Measurements from ENCODE around the gene CCNL1. TPM values are rescaled to one million over a fixed set of nuclear protein-coding genes. Genes with fewer than 3 reads are reported as not detected.
A peak's percentile ranks its signal among the peaks of the same experiment; 100 is the strongest.
"Not testable (repeated sequence)": the region's sequence is repeated elsewhere in the genome, so short reads cannot be mapped to it uniquely, and the experiment has no call there.

Gene CCNL1
- total RNA-seq, 3 donors from 2014 or later: 127 to 146 (median 133) TPM

DNA sequence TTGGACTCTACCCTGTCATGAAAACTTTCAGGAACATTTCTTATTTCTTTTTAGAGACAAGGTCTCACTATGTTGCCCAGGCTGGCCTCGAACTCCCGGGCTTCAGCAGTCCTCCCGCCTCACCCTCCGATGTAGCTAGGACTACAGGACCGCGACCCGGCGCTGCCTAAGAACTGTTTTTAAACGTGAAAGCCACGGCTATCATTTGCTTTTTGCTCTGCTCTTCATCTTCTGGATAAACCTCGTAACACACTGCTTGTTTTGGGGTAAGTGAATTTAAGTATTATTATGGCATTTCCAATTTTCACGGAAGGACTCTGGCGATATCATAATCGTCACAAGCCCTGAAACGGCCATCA lies 14.3 kb upstream of the CCNL1 start:
- ATAC-seq (peak; percentile 16), DNase-seq (peak; percentile 61 to 68 (median 64))
- Histone ChIP-seq H3K4me1 (ENCODE audit: low read depth) (peaks cover 16% of the 10 kb centered on the region), H3K9me3 (peaks cover 4% of the 10 kb centered on the region), H3K36me3 (ENCODE audit: low read depth) (peaks cover 5% of the 10 kb centered on the region), H3K4me3 (peak overlapping the region; percentile 32)
- no peak for TF ChIP-seq CTCF (IDR thresholded peaks at IDR 0.05)
- intact Hi-C loops (cut with DNase I, micrococcal nuclease): no loop called here

DNA sequence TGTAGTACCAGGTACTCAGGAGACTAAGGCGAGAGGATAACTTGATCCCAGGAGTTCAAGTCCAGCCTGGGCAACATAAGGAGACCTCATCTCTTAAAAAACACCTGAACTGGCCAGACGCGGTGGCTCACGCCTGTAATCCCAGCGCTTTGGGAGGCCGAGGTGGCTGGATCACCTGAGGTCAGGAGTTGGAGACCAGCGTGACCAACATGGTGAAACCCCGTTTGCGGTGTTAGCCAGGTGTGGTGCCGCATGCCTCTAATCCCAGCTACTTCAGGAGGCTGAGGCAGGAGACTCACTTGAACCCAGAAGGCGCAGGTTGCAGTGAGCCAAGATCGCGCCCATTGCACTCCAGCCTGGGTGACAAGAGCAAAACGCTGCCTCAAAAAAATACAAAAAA lies 13.4 kb upstream of the CCNL1 start:
- H3K9me3 ChIP-seq; H3K4me3 ChIP-seq; H3K36me3 ChIP-seq (ENCODE audit: low read depth); intact Hi-C loops (cut with DNase I, micrococcal nuclease); ATAC-seq: not testable (repeated sequence)
- peak in 1 of 3 donors; percentile 50 for DNase-seq
- peaks cover 16% of the 10 kb centered on the region for H3K4me1 ChIP-seq (ENCODE audit: low read depth)

- peaks cover 16% of the 10 kb centered on the region for H3K4me1 ChIP-seq (ENCODE audit: low read depth)
- no peak overlapping the region for H3K4me3 ChIP-seq
- no peak for ATAC-seq
- peaks cover 5% of the 10 kb centered on the region for H3K36me3 ChIP-seq (ENCODE audit: low read depth)
- no peaks in the 10 kb centered on the region for H3K9me3 ChIP-seq
- intact Hi-C loops (cut with DNase I, micrococcal nuclease): no loop called here
- DNase-seq: no peak
- TF ChIP-seq CTCF (IDR thresholded peaks at IDR 0.05): no peak
Measured at GRCh38 chr3:157172746-157173145, 12.8 kb upstream of the CCNL1 start.

GRCh38 chr3:157170861-157171260 lies 10.9 kb upstream of the CCNL1 start:
- no peak for ATAC-seq
- TF ChIP-seq CTCF (IDR thresholded peaks at IDR 0.05): no peak
- Histone ChIP-seq H3K9me3 (no peaks in the 10 kb centered on the region), H3K4me3 (no peak overlapping the region), H3K36me3 (ENCODE audit: low read depth) (peaks cover 5% of the 10 kb centered on the region), H3K4me1 (ENCODE audit: low read depth) (peaks cover 21% of the 10 kb centered on the region)
- DNase-seq: no peak
- intact Hi-C loops (cut with DNase I, micrococcal nuclease): no loop called here

- Histone ChIP-seq H3K36me3 (ENCODE audit: low read depth) (no peaks in the 10 kb centered on the region), H3K4me3 (no peak overlapping the region), H3K9me3 (no peaks in the 10 kb centered on the region), H3K4me1 (ENCODE audit: low read depth) (peaks cover 13% of the 10 kb centered on the region)
- intact Hi-C loops (cut with DNase I, micrococcal nuclease): no loop called here
- no peak for DNase-seq
- TF ChIP-seq CTCF (IDR thresholded peaks at IDR 0.05): no peak
- no peak for ATAC-seq
Measured at GRCh38 chr3:157167371-157168042, 7.6 kb upstream of the CCNL1 start.

DNA sequence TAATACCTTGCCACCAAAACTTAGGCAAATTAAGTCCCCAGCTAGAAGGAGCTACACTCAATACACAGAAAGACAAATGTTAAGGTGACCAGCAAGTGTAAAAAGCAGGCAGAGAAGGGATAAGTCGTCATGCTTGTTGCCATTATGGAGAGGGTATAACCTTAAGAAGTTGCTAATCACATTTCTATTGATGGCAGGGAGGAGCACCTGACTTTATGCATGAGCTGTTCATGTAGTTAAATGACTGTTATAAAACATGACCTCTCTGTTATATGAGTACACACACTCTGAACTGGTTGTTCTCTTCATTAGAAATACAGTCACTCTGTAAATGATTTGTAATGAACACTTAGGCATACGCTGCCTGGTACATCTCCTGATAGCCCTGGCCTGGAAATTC lies 6.6 kb upstream of the CCNL1 start:
- ATAC-seq: peak; percentile 97
- H3K4me3 ChIP-seq: no peak overlapping the region
- no peaks in the 10 kb centered on the region for H3K36me3 ChIP-seq (ENCODE audit: low read depth)
- intact Hi-C loops (cut with DNase I, micrococcal nuclease): no loop called here
- TF ChIP-seq CTCF (IDR thresholded peaks at IDR 0.05): no peak
- H3K4me1 ChIP-seq (ENCODE audit: low read depth): peaks cover 16% of the 10 kb centered on the region
- DNase-seq: peak in 1 of 3 donors; percentile 29
- H3K9me3 ChIP-seq: no peaks in the 10 kb centered on the region
